H1 (cell line): ENCODE data around the gene ZNF462.

Experiments
- TF ChIP-seq, protein P1 (sequence below), 3 experiments: IDR thresholded peaks; 1 replicate in 2 of 3; 2 replicates in 1 of 3; pipeline versions ENCODE4 v1.5.1 to v1.6.1; 2011; ENCODE audit warnings: low read length in 3 of 3, mild to moderate bottlenecking in 3 of 3, inconsistent platforms in 2 of 3, low read depth in 1 of 3, moderate library complexity in 1 of 3; ENCODE audit not compliant: insufficient read depth in 1 of 3; ENCODE audit errors: control extremely low read depth in 1 of 3
- TF ChIP-seq, protein P2 (sequence below): IDR thresholded peaks from 2 replicates; pipeline ENCODE4 v1.6.1; 2011; ENCODE audit warnings: low read length, improper control_type of control experiment

DNA sequence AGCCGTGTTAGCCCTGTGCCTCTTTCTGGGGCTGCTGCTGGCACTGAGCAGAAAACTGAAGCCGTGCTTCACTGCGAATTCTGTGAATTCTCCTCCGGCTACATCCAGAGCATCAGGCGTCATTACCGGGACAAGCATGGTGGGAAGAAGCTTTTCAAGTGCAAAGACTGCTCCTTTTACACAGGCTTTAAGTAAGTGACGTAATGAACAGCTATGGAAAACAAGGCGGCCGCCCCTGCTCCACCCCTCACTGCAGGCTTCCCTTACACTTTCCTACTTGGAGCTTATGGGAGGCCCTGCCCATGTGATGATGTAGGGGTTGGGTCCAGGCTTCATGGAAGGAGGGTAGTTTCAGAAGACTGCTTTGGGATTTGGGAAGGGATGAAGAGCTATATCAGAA is 109.1 kb downstream of the ZNF462 start:
- TF ChIP-seq, protein P1, sequence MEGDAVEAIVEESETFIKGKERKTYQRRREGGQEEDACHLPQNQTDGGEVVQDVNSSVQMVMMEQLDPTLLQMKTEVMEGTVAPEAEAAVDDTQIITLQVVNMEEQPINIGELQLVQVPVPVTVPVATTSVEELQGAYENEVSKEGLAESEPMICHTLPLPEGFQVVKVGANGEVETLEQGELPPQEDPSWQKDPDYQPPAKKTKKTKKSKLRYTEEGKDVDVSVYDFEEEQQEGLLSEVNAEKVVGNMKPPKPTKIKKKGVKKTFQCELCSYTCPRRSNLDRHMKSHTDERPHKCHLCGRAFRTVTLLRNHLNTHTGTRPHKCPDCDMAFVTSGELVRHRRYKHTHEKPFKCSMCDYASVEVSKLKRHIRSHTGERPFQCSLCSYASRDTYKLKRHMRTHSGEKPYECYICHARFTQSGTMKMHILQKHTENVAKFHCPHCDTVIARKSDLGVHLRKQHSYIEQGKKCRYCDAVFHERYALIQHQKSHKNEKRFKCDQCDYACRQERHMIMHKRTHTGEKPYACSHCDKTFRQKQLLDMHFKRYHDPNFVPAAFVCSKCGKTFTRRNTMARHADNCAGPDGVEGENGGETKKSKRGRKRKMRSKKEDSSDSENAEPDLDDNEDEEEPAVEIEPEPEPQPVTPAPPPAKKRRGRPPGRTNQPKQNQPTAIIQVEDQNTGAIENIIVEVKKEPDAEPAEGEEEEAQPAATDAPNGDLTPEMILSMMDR (IDR thresholded peaks at IDR 0.05; ENCODE audit: control extremely low read depth in 1 of 3, insufficient read depth in 1 of 3, low read depth in 1 of 3, low read length in 3 of 3) = no peak
- TF ChIP-seq, protein P2, sequence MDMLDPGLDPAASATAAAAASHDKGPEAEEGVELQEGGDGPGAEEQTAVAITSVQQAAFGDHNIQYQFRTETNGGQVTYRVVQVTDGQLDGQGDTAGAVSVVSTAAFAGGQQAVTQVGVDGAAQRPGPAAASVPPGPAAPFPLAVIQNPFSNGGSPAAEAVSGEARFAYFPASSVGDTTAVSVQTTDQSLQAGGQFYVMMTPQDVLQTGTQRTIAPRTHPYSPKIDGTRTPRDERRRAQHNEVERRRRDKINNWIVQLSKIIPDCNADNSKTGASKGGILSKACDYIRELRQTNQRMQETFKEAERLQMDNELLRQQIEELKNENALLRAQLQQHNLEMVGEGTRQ = no peak
